Measurements from ENCODE around the gene HMCN1.

The HMCN1 gene

DNA sequence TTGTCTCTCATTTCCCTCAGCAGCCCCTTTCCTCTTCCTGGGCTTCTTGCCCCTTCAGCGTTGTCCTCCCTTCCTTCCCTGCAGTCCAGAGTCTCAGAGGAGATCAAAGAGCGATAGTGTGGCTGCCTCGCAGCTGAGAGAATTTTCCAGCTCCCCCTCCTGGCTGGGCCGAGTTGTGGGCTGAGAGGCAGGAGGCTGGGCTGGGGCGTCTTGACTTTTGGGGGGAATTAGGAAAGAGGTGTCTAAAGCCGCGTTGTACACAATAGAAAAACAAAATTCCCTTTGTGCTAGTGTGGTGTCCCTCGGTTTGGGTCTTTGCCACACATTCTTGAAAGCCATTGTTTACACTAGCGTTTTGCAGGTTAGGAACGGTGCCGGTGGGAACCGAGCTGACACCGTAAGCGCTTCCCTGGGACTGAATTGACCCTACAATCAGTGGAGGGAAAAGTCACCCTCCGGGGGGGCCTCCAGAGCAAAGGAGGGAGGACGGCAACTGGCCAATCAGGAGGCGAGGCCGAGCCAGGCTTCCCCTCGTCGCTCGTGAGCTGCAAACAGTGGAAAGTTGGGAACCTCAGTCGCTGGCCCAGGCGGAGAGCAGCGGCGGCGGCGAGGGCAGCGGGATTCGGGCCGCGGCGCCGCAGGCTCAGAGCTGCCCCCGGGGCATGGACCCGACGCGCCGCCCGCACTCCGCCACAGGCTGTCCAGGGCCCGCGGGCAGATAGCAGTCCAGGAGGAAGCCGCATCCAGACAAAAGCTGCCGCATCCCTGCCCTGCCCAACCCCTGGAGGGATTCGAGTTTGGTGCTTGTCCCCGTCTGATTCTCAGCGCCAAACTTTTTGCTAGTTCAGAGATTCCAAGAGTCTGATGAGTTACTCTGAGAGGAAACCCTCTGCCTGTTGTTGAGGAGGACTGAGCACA, at the start of gene HMCN1:
Gene HMCN1, plus strand, starts transcription at position 574 of the 918 bp plus-strand sequence. CDS start 389 bp downstream, outside the sequence.
- DNase-seq: peak; percentile 8

GRCh38 chr1:185686821-185687778, 47.1 kb upstream of the HMCN1 start:
- DNase-seq: no peak

GRCh38 chr1:185690527-185690926, 43.7 kb upstream of the HMCN1 start:
- DNase-seq: no peak

- no peak for DNase-seq
These were observed 40.5 kb upstream of the HMCN1 start for GRCh38 chr1:185693654-185694053.

DNA sequence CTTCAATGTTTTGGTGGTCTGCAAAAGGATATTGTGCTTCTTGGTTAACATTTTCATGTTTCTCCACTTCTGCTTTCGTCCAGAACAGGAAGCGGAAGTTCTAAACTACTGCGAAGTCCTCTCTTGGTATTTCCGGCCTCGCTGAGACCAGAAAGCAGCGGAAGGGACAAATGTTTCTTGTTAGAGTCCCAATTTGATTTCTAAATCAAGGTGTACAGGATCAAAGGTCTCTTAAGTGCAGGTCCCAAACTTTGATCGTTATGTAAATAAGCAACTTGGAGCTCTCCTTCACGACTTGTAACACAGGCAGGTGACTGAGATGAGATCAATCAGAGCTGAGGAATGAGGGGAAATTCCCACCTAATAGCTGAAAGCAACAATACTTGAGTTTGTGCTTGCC, 40.1 kb upstream of the HMCN1 start:
- peak; percentile 37 for DNase-seq

DNA sequence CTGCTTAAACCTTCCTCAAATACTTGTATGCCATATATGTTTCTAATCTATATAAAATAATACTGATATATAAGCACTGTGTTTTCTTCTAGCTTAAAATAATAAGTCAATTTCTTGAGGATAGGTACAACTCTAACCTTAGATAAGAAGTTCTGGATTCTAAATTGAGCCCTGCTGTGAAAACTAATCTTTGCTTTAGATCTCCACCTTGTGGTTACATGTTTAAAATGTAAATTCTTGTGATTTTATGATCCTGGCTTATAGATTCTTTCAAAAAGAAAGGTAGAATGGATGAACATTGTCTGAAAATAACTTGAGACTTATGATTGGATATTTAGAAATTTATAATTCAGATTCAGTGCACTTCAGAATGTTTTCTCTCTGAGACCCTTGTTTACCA, 38.9 kb upstream of the HMCN1 start:
- DNase-seq: no peak

DNA sequence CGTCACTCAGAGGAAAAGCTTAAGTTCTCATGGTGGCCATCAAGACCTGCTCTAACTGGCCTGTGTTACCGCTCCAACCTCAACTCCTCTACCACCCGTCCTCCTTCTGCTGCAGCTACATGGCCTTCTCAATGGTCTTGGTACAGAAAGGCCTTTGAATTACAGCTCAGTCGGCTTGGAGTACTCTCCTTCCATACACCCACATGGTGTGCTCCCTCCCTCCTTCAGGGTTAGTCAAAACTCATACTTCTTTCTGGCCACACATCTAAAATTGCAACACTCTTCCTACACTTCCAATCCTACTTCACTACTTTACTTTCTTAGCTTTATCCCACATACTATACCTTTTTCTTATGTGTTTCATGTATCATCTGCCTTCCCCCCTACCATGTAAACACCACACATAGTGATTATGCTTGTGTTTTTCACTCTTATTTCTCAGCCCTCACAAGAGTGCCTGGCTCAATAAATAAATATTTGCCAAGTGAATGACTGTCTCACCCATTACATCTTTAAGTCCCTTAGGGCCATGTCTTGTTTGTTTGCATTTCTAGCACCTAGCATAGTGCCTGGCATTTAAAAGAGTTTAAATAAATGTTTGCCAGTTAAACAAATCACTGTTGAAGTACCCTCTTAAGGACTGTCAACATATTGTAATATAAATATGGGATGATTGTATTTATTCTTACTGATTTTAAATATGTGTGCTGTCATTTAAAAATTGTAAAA, 37.6 kb upstream of the HMCN1 start:
- DNase-seq: no peak

DNA sequence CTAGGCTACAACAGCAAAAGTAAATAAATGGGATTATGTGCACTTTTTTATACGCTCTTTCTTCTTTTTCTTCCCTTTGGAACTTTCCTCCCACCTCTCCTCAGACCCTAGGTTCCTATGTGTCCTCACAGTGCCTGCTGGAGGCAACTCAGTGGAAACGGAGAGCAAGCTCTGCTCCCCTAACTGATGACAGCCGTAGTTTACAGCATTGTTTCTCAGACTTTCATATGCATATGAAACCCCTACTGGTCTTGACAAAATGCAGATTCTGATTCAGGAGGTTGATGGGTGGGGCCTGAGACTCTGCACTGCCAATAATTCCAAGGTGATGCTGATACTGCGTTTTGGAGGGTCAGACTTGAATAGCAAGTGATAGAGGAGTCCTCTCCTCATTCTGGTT, 34.3 kb upstream of the HMCN1 start:
- DNase-seq: no peak

DNA sequence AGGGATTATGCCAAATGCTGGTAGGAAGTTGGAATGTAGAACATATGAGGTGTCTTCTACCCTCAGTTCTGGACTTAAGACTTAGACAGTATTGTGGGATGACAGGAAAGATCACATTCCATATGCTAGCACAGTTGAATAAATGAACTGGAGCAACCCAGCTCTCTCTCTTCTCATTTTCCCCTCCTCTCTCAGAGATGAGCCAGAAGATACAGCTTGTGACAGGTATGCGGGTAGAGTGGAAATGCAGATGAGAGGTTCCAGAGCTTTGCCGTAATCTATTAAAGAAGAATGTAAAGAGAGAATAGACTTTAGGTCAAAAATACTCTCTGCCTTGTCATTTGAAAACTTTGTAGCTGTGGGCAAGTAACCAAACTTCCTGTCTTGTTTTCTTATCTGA, 32.5 kb upstream of the HMCN1 start:
- DNase-seq: no peak

DNA sequence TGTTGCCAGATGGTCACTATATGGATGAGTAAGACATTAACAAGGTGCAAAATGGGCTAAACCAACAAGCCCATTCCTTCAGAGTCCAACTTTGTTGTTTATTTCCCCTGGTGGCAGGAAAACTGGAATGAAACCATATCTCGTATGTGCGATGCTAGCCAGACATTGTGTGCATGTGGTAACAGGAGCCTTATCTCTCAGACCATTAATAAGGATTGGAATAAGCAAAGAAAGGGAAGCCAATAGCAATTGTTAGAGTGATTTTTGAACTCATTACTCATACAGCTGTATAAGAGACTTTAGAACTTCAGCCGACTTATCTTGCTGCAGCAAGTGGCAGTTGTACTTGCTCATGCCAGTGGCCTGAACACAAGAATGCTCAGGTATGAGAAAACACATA, 30.0 kb upstream of the HMCN1 start:
- DNase-seq: no peak

DNA sequence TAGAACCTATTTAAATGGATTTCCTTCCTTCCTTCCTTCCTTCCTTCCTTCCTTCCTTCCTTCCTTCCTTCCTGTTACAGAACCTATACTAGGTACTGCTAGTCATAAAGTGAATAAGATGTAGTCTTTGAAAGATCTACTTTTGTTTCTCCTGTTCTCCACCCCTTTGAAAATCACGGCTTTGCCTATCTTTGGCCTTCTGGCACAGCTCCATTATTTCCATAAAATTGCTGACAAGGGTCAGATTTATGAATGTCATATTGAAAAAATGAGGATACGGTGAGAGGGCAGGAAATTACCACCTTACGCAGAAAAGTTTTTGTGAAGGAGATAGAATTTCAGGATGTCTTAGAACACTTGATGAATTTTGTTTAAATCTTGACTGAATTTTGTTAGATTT, 18.1 kb upstream of the HMCN1 start:
- DNase-seq: no peak

DNA sequence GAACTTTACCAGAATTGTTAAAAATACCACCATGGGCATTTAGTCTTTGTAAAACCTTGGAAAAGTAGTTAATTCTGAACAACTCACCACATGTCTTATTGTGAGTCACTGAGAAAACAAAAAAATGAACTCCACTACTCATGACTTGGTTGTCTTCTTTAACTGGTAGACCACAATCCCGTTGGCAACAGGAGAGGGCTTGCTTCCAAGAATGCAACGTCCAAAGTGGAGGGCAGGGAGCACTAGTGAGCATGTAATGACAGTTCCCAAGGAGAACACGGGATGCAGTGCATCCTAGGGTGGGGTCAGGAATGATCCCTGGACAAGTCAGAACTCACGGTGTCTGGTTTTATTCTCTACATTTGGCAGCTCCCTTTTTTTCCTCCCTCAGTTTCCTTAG, 15.2 kb upstream of the HMCN1 start:
- DNase-seq: no peak

- peak; percentile 8 for DNase-seq
These were observed 13.4 kb upstream of the HMCN1 start for GRCh38 chr1:185720633-185721272.

DNA sequence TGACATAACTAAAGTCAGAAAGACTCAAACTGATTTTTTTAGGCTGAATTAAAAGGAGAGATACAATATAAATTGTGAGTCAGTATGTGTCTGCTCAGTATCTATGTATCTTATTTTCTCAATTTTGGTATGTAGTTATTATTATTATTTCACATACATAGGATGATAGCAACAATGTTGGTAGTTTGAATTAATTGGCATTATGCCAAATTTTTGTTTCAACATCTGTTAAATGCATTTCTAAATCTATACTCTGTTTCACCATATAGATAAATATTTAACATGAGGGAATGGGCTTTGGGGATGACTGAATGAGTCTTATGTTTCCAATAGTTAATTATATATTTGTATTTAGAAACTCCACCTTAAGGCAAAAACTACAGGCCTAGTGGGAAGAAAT, 12.6 kb upstream of the HMCN1 start:
- no peak for DNase-seq

DNA sequence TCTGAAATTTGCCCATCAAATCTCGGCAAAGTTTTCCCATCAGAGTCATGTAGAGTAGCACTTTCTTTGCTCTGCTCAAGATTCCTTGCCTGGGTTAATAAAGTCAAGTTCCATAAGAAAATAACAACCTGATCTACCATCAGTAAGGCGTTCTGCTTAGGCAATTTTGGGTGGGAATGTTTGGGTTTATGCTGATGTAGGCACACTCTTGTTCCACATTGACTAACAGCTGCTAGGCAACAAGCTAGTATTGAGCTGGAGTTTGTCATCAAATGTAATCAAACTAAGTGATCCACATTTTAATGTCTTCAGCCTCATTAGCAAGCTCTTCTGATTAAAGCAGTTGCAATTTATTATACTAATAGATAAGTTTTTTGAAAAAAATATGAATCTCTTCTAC, 12.1 kb upstream of the HMCN1 start:
- no peak for DNase-seq

DNA sequence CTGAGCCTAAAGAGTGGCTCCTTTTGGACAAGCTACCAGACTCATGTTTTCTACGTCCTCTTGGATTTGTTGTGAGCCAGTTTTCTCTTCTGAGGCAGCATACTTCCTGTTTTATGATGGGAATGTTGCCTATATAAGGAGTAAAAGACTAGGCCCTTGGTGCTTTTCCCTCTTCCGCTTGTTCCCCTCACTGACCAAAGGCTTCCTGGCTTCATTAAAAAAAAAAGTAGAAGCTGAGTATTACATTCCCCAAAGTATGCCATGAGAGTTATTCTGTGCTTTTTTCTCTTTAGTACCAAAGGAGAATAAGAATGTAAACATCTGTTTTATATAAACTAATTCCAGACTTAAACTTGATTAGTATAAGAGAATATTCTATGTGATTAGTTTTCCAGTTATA, 6.5 kb upstream of the HMCN1 start:
- DNase-seq: no peak

DNA sequence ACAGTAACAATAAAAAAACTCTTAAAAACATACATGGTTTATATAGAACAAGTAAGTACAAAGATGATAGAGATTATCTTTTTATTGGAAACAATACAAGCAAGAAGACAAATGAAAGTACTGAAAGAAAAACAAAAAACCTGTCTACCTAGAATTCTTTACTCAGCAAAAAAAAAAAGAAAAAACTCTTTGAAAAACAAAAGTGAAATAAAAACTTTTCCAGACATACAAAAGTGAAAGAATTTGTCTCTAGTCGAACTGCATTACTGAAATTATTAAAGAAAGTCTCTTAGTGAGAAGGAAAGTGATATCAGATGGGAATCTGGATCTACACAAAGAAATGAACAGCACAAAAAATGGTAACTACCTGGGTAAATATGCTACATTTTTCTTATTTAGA, 2.7 kb upstream of the HMCN1 start:
- DNase-seq: no peak

DNA sequence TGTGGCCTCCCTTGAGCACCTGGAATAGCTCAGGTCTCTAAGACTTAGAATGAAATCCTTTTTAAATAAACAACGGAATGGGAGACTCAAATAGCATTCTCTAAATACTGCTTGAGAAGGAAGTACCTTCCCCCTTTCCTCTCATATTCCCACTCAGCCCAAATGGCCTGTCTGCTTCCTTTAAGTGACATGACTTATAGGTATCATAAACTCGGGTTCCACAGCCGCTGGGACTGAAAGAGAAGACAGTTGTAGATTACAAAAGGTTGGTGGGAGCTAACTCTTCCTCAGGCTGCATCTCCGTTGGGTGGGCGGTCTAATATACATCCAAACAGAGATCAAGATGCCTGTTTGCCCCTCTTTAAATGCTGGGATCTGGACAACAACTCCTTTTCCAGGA, 1.2 kb upstream of the HMCN1 start:
- no peak for DNase-seq

- no peak for DNase-seq
These were observed 924 bp downstream of the HMCN1 start for GRCh38 chr1:185734929-185735700.

GRCh38 chr1:185735701-185736064, 1.5 kb downstream of the HMCN1 start:
- DNase-seq: no peak

GRCh38 chr1:185739967-185740366, 5.8 kb downstream of the HMCN1 start:
- DNase-seq: no peak

DNA sequence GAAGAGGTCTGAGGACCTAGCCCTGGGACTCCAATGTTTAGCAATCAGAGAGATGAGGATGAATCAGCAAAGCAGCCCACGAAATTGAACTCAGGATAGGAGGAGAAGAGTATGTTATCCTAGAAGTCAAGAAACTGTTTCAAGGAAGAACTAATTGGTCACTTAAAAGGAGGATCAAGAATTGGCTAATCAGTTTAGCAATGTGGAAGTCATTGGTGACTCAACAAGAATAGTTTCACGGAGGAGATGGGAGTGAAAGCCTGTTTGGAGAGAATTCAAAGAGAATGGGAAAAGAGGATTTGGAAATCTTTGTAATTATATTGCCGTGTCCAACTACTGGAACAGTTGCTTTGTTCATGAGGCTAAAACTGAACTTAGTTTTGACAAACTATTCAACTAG, 7.4 kb downstream of the HMCN1 start:
- DNase-seq: no peak
